Pons (tissue), 1 donor: ENCODE data around the gene HECA.
"Not testable (repeated sequence)": the region's sequence is repeated elsewhere in the genome, so short reads cannot be mapped to it uniquely, and the experiment has no call there.

Source experiments
- DNase-seq: peaks from one replicate; pipeline ENCODE4 v3.0.0-alpha.2; 2016; ENCODE audit warnings: low spot score

HECA gene

DNA sequence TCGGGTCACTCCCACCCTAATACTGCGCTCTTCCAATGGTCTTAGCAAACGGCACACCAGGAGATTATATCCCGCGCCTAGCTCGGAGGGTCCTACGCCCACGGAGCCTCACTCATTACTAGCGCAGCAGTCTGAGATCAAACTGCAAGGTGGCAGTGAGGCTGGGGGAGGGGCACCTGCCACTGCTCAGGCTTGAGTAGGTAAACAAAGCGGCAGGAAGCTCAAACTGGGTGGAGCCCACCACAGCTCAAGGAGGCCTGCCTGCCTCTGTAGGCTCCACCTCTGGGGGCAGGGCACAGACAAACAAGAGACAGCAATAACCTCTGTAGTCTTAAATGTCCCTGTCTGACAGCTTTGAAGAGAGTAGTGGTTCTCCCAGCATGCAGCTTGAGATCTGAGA, 75.9 kb downstream of the HECA start:
- DNase-seq = not testable (repeated sequence)

DNA sequence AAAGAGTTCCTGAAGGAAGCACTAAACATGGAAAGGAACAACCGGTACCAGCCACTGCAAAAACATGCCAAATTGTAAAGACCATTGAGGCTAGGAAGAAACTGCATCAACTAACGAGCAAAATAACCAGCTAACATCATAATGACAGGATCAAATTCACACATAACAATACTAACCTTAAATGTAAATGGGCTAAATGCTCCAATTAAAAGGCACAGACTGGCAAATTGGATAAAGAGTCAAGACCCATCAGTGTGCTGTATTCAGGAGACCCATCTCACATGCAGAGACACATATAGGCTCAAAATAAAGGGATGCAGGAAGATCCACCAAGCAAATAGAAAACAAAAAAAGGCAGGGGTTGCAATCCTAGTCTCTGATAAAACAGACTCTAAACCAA, 77.6 kb downstream of the HECA start:
- not testable (repeated sequence) for DNase-seq

DNA sequence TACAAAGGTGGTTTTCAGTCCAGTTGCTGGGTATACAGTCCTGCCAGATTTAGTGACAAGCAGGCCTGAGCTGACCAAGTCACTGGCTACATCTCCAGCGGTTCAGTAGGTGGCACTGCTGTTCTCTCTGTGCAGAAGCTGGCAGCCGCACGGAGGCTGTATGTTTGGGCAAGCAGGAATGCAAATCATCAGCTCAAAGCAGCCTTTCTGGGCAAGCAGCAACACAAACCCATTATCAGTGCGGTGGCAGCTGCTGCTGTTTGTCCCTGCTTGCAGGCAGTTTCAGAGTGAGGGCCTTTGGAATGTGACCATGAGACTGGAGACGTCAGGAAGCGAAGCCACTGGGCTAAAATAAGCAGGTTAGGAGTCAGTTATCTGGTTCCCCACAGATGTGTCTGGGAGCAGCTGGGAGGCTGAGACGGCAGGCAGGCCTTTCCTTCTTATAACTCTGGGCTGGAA, 84.4 kb downstream of the HECA start:
- peak; percentile 95 for DNase-seq

DNA sequence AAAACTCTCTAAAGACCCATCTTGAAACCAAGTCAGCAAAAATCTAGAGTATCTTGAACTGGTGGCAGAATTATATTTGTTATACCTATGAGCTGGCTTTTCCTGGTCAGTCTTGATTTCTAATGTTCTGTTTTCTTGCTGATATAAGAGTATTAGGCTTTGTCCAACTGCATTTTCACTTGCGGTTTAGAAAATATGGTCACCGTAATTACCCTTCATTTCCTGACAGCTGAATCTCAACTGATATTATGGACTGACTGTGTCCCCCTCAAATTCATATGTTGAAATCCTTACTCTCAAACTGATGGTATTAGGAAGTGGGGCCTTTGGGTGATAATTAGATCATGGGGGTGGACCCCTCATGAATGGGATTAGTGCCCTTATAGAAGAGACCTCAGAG, 84.9 kb downstream of the HECA start:
- DNase-seq = no peak

DNA sequence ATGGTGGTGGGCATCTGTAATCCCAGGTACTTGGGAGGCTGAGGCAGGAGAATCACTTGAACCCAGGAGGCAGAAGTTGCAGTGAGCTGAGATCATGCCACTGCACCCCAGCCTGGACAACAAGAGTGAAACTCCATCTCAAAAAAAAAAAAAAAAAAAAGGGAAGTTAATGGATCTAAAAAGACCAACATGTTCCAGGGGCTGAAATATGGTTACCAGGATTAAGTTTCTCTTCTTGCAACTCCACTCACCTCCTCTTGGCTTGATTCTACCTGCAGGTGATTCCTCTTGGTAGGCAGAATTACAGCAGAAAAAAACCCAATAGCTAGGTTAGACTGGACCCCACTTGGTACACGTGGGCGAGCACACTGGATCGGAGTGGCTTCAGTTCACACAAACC, 93.5 kb downstream of the HECA start:
- DNase-seq = not testable (repeated sequence)
